H9 (cell line): ENCODE measurements around the gene SNX30. TPM values are rescaled to one million over a fixed set of nuclear protein-coding genes. Genes with fewer than 3 reads are reported as not detected.
A peak's percentile ranks its signal among the peaks of the same experiment; 100 is the strongest.

Experiments
- DNase-seq: peaks from one replicate; pipeline ENCODE4 v3.0.0-alpha.2; 2017
- H2AFZ ChIP-seq: one replicate; pipeline ENCODE4 v1.6.1; 2013; ENCODE audit warnings: mild to moderate bottlenecking, low read length, control low read depth, moderate library complexity
- H2AK5ac ChIP-seq: 2 replicates; pipeline ENCODE4 v1.6.1; 2013; ENCODE audit warnings: low read length, control low read depth, mixed read lengths; ENCODE audit not compliant: insufficient read length
- H2BK120ac ChIP-seq: one replicate; pipeline ENCODE4 v1.6.1; 2013; ENCODE audit warnings: low read depth, mild to moderate bottlenecking, low read length, control low read depth, inconsistent platforms; ENCODE audit not compliant: poor library complexity, severe bottlenecking
- H2BK12ac ChIP-seq: 2 replicates; pipeline ENCODE4 v1.6.1; 2013; ENCODE audit warnings: low read length, control low read depth, mixed read lengths, low read depth; ENCODE audit not compliant: insufficient read length
- H2BK15ac ChIP-seq: 2 replicates; pipeline ENCODE4 v1.6.1; 2013; ENCODE audit warnings: low read depth, low read length, control low read depth
- H2BK20ac ChIP-seq: one replicate; pipeline ENCODE4 v1.6.1; 2013; ENCODE audit warnings: low read depth, mild to moderate bottlenecking, low read length, control low read depth, inconsistent platforms; ENCODE audit not compliant: poor library complexity, severe bottlenecking
- H2BK5ac ChIP-seq: 2 replicates; pipeline ENCODE4 v1.6.1; 2013; ENCODE audit warnings: low read length, control low read depth, mixed read lengths; ENCODE audit not compliant: insufficient read length
- H3K14ac ChIP-seq: 2 replicates; pipeline ENCODE4 v1.6.1; 2013; ENCODE audit warnings: low read length, control low read depth; ENCODE audit not compliant: insufficient read depth
- H3K18ac ChIP-seq: 2 replicates; pipeline ENCODE4 v1.6.1; 2013; ENCODE audit warnings: low read depth, mild to moderate bottlenecking, mixed read lengths, low read length, control low read depth; ENCODE audit not compliant: insufficient read length
- H3K23ac ChIP-seq: 2 replicates; pipeline ENCODE4 v1.6.1; 2013; ENCODE audit warnings: low read length, control low read depth, mixed read lengths, low read depth; ENCODE audit not compliant: insufficient read length
- H3K23me2 ChIP-seq: 2 replicates; pipeline ENCODE4 v1.6.1; 2013; ENCODE audit warnings: low read depth, mild to moderate bottlenecking, mixed read lengths, low read length, control low read depth; ENCODE audit not compliant: insufficient read length, poor library complexity, severe bottlenecking
- H3K27ac ChIP-seq: 2 replicates; pipeline ENCODE4 v1.5.1; 2013; ENCODE audit warnings: low read length, control low read depth, mixed read lengths, low read depth; ENCODE audit not compliant: insufficient read length
- H3K27me3 ChIP-seq: 2 replicates; pipeline ENCODE4 v1.6.1; 2013; ENCODE audit warnings: low read length, control low read depth, inconsistent platforms; ENCODE audit not compliant: insufficient read depth
- H3K4ac ChIP-seq: 2 replicates; pipeline ENCODE4 v1.6.1; 2013; ENCODE audit warnings: low read depth, mild to moderate bottlenecking, control low read depth, inconsistent platforms, low read length, moderate library complexity
- H3K4me1 ChIP-seq: 2 replicates; pipeline ENCODE4 v1.6.1; 2013; ENCODE audit warnings: low read length, control low read depth, inconsistent platforms; ENCODE audit not compliant: insufficient read depth
- H3K4me2 ChIP-seq: 2 replicates; pipeline ENCODE4 v1.6.1; 2013; ENCODE audit warnings: low read length, control low read depth, mixed read lengths; ENCODE audit not compliant: insufficient read length, insufficient read depth
- H3K56ac ChIP-seq: 2 replicates; pipeline ENCODE4 v1.6.1; 2013; ENCODE audit warnings: low read depth, mild to moderate bottlenecking, mixed read lengths, low read length, control low read depth; ENCODE audit not compliant: insufficient read length
- H3K79me1 ChIP-seq: 2 replicates; pipeline ENCODE4 v1.6.1; 2013; ENCODE audit warnings: low read depth, mild to moderate bottlenecking, moderate library complexity, low read length, control low read depth, inconsistent platforms; ENCODE audit not compliant: insufficient read depth, poor library complexity, severe bottlenecking
- H3K79me2 ChIP-seq: 2 replicates; pipeline ENCODE4 v1.6.1; 2013; ENCODE audit warnings: low read length, control low read depth, inconsistent platforms; ENCODE audit not compliant: insufficient read depth
- H3K9ac ChIP-seq: 2 replicates; pipeline ENCODE4 v1.6.1; 2013; ENCODE audit warnings: low read length, control low read depth, mixed read lengths; ENCODE audit not compliant: insufficient read length; ENCODE audit errors: extremely low read depth
- H3K9me3 ChIP-seq: one replicate; pipeline ENCODE4 v1.6.1; 2013; ENCODE audit warnings: low read depth, low read length, inconsistent platforms; ENCODE audit not compliant: control insufficient read depth
- H3T11ph ChIP-seq: one replicate; pipeline ENCODE4 v1.6.1; 2013; ENCODE audit warnings: mild to moderate bottlenecking, low read length, control low read depth, inconsistent platforms
- H4K20me1 ChIP-seq: one replicate; pipeline ENCODE4 v1.6.1; 2013; ENCODE audit not compliant: control insufficient read depth, insufficient read length, insufficient read depth
- H4K5ac ChIP-seq: 2 replicates; pipeline ENCODE4 v1.6.1; 2013; ENCODE audit warnings: low read depth, mild to moderate bottlenecking, mixed read lengths, low read length, control low read depth; ENCODE audit not compliant: insufficient read length
- H4K8ac ChIP-seq: replicated peaks from 2 replicates; pipeline ENCODE4 v1.6.1; 2013; ENCODE audit warnings: low read length, control low read depth, mixed read lengths, low read depth; ENCODE audit not compliant: insufficient read length
- H4K91ac ChIP-seq: 2 replicates; pipeline ENCODE4 v1.6.1; 2013; ENCODE audit warnings: low read depth, mild to moderate bottlenecking, moderate library complexity, mixed read lengths, low read length, control low read depth; ENCODE audit not compliant: insufficient read length
- H3K27ac Mint-ChIP-seq, 3 experiments: 2 replicates in 2 of 3; 3 replicates in 1 of 3; pipeline ENCODE4 v1.8.0; 2020 to 2021; ENCODE audit warnings: mixed read lengths in 3 of 3, mild to moderate bottlenecking in 1 of 3, moderate library complexity in 1 of 3
- H3K27me3 Mint-ChIP-seq: 2 replicates; pipeline ENCODE4 v1.8.0; 2021; ENCODE audit warnings: low read depth, mild to moderate bottlenecking, moderate library complexity, mixed read lengths
- H3K36me3 Mint-ChIP-seq, 3 experiments: 2 replicates in 2 of 3; 3 replicates in 1 of 3; pipeline ENCODE4 v1.8.0; 2020 to 2021; ENCODE audit warnings: low read depth in 3 of 3, mixed read lengths in 3 of 3; ENCODE audit not compliant: insufficient read depth in 1 of 3
- H3K4me1 Mint-ChIP-seq, 2 experiments: 2 replicates each; pipeline ENCODE4 v1.8.0; 2020; ENCODE audit warnings: mixed read lengths in 2 of 2
- H3K4me3 Mint-ChIP-seq, 2 experiments: 2 replicates in 1 of 2; 3 replicates in 1 of 2; pipeline ENCODE4 v1.8.0; 2020 to 2021; ENCODE audit warnings: mild to moderate bottlenecking in 2 of 2, mixed read lengths in 2 of 2, moderate library complexity in 1 of 2
- H3K9me3 Mint-ChIP-seq, 2 experiments: 2 replicates in 1 of 2; 3 replicates in 1 of 2; pipeline ENCODE4 v1.8.0; 2020; ENCODE audit warnings: mild to moderate bottlenecking in 2 of 2, mixed read lengths in 2 of 2, moderate library complexity in 1 of 2
- WGBS: extraction: QIAGEN DNeasy Blood & Tissue Kit; methylation state at CpG from one replicate; pipeline ENCODE4 v1.1.7; 2013; ENCODE audit warnings: missing lambda C conversion rate, low lambda C conversion rate, mixed read lengths; ENCODE audit not compliant: insufficient read length; ENCODE audit errors: extremely low coverage; 5-methylcytosine and 5-hydroxymethylcytosine counted together
- total RNA-seq: library from RNA; stranded (reverse); gene quantifications from 2 replicates; pipeline ENCODE4 v1.2.1, GENCODE V29; 2021
- TF ChIP-seq, protein P1 (sequence below): fragments of 200-600 bp; sonication (generic); conservative IDR thresholded peaks from 3 replicates; pipeline ENCODE4 v1.8.0; 2021; ENCODE audit warnings: antibody characterized with exemption, mild to moderate bottlenecking

Gene SNX30
- total RNA-seq, 1 experiment from 2014 or later = 10.3 TPM

- no peak overlapping the region for H4K5ac ChIP-seq
- no peaks in the 10 kb centered on the region for H3K79me1 ChIP-seq
- peaks cover 8% of the 10 kb centered on the region; the same call in 1 of the 2 replicates for H3K4me1 ChIP-seq
- H4K91ac ChIP-seq = no peak overlapping the region
- H2BK12ac ChIP-seq = no peak overlapping the region
- H3K4ac ChIP-seq = no peak overlapping the region
- H4K20me1 ChIP-seq = no peaks in the 10 kb centered on the region
- no peak overlapping the region for H2BK120ac ChIP-seq
- no peak overlapping the region for H3K4me2 ChIP-seq
- TF ChIP-seq, protein P1, sequence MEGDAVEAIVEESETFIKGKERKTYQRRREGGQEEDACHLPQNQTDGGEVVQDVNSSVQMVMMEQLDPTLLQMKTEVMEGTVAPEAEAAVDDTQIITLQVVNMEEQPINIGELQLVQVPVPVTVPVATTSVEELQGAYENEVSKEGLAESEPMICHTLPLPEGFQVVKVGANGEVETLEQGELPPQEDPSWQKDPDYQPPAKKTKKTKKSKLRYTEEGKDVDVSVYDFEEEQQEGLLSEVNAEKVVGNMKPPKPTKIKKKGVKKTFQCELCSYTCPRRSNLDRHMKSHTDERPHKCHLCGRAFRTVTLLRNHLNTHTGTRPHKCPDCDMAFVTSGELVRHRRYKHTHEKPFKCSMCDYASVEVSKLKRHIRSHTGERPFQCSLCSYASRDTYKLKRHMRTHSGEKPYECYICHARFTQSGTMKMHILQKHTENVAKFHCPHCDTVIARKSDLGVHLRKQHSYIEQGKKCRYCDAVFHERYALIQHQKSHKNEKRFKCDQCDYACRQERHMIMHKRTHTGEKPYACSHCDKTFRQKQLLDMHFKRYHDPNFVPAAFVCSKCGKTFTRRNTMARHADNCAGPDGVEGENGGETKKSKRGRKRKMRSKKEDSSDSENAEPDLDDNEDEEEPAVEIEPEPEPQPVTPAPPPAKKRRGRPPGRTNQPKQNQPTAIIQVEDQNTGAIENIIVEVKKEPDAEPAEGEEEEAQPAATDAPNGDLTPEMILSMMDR = peak; percentile 98
- H2BK15ac ChIP-seq = no peak overlapping the region
- H3K79me2 ChIP-seq = no peaks in the 10 kb centered on the region
- H2BK5ac ChIP-seq = no peak overlapping the region
- H3K27ac ChIP-seq = no peak overlapping the region
- Mint-ChIP-seq H3K36me3 (peaks cover 0 to 7% (median 0%) of the 10 kb centered on the region in 3 experiments; a peak in 3 of 7 replicates), H3K27ac (no peak overlapping the region; a peak in 1 of 7 replicates), H3K27me3 (no peaks in the 10 kb centered on the region), H3K9me3 (no peaks in the 10 kb centered on the region), H3K4me1 (peaks cover 39 to 50% of the 10 kb centered on the region in 2 experiments), H3K4me3 (no peak overlapping the region)
- H3K18ac ChIP-seq = no peak overlapping the region
- no peak overlapping the region for H3K14ac ChIP-seq
- H2AFZ ChIP-seq = no peak overlapping the region
- no peak overlapping the region for H3K9ac ChIP-seq
- H3K56ac ChIP-seq = no peak overlapping the region
- H3T11ph ChIP-seq = no peak overlapping the region
- no CpG with 5 or more reads among the region's 15 CpGs for WGBS
- DNase-seq = peak; percentile 77
- no peak overlapping the region for H2AK5ac ChIP-seq
- no peak overlapping the region for H3K23ac ChIP-seq
- no peaks in the 10 kb centered on the region for H3K9me3 ChIP-seq
- H3K23me2 ChIP-seq = no peaks in the 10 kb centered on the region
- no peak overlapping the region for H4K8ac ChIP-seq
- H3K27me3 ChIP-seq = no peaks in the 10 kb centered on the region
- no peak overlapping the region for H2BK20ac ChIP-seq
Observed at GRCh38 chr9:112844771-112845542, 94.4 kb downstream of the SNX30 start.
